HG02938 (cell line): ENCODE measurements around the gene LGALS1.
"Not testable (repeated sequence)": the region's sequence is repeated elsewhere in the genome, so short reads cannot be mapped to it uniquely, and the experiment has no call there.

Source experiments
- ATAC-seq: cut with Tn5 transposase; IDR thresholded peaks from one replicate; pipeline ENCODE4 v1.9.1; 2021; ENCODE audit warnings: mild to moderate bottlenecking, moderate library complexity; ENCODE audit not compliant: unreplicated experiment

LGALS1 gene

DNA sequence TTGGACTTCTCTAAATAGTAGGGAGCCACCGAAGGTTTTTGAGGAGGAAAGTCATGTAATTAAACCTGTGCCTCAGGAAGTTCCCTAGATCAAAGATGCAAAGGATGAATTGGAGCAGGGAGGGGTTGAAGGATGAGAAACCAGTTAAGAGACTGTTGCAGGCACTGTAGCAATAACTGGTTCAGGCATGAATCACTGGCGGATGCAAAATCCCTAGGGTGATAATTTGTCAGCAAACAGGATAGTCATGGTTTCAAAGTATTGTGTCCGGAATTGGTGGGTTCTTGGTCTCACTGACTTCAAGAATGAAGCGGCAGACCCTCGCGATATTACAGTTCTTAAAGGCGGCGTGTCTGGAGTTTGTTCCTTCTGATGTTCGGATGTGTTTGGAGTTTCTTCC lies 41.3 kb downstream of the LGALS1 start:
- ATAC-seq: no peak

DNA sequence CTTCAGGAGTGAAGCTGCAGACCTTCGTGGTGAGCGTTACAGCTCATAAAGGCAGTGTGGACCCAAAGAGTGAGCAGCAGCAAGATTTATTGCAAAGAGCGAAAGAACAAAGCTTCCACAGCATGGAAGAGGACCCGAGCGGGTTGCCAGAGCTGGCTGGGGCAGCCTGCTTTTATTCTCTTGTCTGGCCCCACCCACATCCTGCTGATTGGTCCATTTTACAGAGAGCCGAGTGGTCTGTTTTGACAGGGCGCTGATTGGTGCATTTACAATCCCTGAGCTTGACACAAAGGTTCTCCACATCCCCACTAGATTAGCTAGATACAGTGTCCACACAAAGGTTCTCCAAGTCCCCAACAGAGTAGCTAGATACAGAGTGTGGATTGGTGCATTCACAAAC lies 41.8 kb downstream of the LGALS1 start:
- not testable (repeated sequence) for ATAC-seq

DNA sequence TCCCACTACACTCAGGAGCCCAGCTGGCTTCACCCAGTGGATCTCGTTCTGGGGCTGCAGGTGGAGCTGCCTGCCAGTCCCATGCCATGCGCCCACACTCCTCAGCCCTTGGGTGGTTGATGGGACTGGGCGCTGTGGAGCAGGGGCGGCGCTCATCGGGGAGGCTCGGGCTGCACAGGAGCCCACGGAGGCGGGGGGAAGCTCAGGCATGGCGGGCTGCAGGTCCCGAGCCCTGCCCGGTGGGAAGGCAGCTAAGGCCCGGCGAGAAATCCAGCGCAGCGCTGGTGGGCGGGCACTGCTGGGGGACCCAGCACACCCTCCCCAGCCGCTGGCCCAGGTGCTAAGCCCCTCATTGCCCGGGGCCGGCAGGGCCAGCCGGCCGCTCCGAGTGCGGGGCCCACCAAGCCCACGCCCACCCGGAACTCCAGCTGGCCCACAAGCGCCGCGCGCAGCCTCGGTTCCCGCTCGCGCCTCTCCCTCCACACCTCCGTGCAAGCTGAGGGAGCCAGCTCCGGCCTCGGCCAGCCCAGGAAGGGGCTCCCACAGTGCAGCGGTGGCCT lies 42.4 kb downstream of the LGALS1 start:
- not testable (repeated sequence) for ATAC-seq

DNA sequence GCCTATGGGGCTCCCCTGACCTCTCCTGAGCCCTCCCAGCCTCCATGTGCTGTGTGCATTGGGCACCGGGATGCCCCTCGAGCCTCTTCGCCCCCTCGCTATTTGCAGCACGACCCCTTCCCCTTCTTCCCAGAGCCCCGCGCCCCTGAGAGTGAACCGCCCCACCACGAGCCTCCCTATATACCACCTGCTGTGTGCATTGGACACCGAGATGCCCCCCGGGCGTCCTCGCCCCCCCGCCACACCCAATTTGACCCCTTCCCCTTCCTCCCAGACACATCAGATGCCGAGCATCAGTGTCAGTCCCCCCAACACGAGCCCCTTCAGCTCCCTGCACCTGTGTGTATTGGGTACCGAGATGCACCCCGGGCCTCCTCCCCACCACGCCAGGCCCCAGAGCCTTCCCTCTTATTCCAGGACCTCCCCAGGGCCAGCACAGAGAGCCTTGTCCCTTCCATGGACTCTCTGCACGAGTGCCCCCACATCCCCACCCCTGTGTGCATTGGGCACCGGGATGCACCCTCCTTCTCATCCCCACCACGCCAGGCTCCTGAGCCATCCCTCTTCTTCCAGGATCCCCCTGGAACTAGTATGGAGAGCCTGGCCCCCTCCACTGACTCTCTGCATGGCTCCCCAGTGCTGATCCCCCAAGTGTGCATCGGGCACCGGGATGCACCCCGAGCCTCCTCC lies 50.3 kb downstream of the LGALS1 start:
- ATAC-seq: no peak

DNA sequence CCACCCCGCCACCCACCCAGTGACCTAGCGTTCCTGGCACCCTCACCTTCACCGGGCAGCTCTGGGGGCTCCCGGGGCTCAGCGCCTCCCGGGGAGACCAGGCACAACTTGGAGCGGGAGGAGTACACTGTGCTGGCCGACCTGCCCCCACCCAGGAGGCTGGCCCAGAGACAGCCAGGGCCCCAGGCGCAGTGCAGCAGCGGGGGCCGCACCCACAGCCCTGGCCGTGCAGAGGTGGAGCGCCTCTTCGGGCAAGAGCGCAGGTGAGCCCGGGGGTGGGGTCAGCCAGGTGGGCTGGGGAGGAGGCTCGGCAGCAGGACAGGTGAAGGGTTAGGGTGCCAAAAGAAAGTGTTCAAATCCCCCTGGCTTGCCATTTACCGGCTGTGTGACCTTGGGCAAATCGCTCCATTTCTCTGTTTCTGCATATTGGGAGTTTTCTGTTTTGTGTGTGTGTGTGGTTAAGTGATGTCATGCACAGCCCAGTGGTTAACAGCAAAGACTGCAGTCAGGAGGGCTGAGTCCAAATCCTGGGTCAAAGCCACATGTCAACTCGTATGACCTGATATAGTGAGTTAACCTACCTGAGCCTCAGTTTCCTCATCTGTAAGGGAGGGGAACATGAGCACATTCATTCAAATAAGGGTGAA lies 50.9 kb downstream of the LGALS1 start:
- ATAC-seq: no peak

DNA sequence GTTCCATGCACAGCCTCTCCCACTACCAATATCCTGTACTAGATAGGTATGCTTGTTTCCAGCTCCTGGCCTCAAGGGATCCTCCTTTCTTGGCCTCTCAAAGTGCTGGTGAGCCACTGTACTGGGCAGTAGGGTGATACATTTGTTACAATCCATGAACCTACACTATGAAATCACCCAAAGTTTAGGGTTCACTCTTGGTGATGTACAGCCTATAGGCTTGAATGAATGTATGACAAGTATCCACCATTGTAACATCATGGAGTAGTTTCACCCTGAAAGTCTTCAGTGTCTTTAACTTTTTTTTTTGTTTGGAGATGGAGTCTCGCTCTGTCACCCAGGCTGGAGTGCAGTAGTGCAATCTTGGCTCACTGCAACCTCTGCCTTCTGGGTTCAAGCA lies 53.2 kb downstream of the LGALS1 start:
- no peak for ATAC-seq
